ENCODE measurements around the gene MEGF11.

GRCh38 chr15:66155065-66155464 is 98.5 kb downstream of the MEGF11 start:
- TF ChIP-seq EZH2 (IDR thresholded peaks at IDR 0.05; ENCODE audit: low read length, missing control alignments), result no peak
- TF ChIP-seq, protein P1, sequence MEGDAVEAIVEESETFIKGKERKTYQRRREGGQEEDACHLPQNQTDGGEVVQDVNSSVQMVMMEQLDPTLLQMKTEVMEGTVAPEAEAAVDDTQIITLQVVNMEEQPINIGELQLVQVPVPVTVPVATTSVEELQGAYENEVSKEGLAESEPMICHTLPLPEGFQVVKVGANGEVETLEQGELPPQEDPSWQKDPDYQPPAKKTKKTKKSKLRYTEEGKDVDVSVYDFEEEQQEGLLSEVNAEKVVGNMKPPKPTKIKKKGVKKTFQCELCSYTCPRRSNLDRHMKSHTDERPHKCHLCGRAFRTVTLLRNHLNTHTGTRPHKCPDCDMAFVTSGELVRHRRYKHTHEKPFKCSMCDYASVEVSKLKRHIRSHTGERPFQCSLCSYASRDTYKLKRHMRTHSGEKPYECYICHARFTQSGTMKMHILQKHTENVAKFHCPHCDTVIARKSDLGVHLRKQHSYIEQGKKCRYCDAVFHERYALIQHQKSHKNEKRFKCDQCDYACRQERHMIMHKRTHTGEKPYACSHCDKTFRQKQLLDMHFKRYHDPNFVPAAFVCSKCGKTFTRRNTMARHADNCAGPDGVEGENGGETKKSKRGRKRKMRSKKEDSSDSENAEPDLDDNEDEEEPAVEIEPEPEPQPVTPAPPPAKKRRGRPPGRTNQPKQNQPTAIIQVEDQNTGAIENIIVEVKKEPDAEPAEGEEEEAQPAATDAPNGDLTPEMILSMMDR (conservative IDR thresholded peaks at IDR 0.05 in 1 of 2, IDR thresholded peaks at IDR 0.05 in 1 of 2; ENCODE audit: low read depth in 1 of 2, low read length in 2 of 2), result no peak
